NCI-H187 (cell line): ENCODE measurements around the gene KRT38.

ENCODE experiments used
- DNase-seq, 2 experiments: peaks; one replicate each; lab custom pipeline; 2025; lab: John Stamatoyannopoulos, UW

The KRT38 gene

DNA sequence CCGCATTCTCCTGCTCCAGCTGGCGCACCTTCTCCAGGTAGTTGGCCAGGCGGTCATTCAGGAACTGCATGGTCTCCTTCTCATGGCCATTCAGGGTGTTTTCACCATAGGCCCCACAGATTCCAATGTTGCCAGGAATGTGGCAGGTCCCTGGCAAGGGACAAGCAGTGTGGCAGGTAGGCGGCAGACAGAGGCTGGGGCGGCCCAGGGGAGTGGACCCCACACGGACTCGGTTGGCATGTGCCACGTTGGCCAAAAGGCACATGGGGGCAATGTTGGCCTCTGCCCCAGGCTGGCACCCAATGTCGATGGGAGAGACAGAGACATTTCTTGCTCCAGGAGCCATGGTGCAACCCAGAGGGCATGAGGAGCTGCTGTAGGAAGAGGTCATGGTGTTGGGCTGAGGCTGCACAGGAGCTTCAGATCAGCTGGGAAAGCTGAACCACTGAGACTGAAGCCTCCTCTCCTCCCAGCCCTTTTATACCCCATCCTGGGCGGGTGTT, at the start of gene KRT38:
KRT38 (minus strand) TSS at position 453 of the 503 bp plus-strand sequence; CDS start at position 391, 62 bp downstream.
- DNase-seq = no peak

DNA sequence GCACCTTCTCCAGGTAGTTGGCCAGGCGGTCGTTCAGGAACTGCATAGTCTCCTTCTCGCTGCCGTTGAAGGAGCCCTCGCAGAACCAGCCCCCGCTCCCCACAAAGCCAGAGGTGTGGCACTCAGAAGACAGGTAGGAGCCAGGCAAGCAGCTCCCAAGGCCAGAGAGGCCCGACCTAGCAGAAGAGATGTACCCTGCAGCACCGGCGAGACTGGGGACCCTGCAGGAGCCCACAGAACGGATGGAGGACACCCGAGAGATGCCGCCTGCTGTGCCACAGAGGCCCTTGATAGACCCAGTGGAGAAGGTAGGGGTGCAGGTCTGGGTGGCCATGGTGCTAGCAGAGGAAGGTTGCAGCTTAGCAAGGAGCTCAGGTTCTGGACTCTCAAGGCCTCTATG, 48.7 kb upstream of the KRT38 start, which contains the start of gene KRT36:
KRT36 (minus strand) TSS at position 380 of the 400 bp plus-strand sequence; CDS start at position 334, 46 bp downstream.
- DNase-seq = no peak

DNA sequence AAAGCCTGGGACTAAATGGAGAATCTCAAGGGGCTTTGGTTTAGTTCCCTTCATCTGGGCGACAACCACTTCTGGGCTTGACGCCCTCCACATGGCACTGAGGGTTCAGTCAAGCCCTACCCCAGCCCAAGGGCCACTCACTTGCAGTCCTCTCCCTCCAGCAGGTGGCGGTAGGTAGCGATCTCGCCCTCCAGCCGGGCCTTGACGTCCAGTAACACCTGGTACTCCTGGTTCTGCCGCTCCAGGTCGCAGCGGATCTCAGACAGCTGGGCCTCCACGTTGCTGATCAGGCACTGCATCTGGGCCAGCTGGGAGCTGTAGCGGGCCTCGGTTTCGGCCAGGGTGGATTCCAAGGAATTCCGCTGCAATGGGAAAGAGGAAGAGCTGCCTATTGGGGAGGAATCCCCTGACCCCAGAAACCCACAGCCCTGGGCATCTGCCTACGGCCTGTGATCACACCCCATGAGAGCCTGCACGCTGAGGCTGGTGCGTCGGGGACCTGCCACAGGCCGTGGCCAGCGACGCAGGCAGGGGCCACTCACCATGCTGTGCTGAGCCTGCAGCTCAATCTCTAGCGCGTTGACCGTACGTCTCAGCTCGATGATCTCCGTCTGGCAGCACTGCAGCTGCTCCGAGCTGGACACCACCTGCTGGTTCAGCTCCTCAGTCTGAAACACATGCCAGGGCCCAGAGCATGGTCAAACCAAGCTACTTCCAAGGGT, 46.2 kb upstream of the KRT38 start:
- DNase-seq = no peak

DNA sequence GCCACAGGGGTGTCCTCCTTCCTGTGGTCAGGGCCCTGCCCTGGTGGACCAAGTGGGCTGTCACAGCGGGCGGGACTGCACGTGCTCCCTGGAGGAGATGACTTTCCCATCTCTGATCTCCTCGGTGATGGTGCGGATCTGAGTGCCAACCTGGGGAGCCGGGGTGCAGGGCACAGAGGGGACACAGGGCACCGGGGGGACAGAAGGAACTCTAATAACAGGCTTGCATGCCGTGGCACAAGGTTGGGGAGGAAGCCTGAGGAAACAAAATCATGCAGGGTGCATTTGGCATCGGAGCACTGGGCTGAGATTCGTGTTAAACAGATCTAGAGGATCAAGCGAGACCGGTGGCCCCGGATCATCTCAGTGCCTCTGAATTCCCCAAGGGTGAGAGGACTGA, 45.5 kb upstream of the KRT38 start:
- no peak for DNase-seq

DNA sequence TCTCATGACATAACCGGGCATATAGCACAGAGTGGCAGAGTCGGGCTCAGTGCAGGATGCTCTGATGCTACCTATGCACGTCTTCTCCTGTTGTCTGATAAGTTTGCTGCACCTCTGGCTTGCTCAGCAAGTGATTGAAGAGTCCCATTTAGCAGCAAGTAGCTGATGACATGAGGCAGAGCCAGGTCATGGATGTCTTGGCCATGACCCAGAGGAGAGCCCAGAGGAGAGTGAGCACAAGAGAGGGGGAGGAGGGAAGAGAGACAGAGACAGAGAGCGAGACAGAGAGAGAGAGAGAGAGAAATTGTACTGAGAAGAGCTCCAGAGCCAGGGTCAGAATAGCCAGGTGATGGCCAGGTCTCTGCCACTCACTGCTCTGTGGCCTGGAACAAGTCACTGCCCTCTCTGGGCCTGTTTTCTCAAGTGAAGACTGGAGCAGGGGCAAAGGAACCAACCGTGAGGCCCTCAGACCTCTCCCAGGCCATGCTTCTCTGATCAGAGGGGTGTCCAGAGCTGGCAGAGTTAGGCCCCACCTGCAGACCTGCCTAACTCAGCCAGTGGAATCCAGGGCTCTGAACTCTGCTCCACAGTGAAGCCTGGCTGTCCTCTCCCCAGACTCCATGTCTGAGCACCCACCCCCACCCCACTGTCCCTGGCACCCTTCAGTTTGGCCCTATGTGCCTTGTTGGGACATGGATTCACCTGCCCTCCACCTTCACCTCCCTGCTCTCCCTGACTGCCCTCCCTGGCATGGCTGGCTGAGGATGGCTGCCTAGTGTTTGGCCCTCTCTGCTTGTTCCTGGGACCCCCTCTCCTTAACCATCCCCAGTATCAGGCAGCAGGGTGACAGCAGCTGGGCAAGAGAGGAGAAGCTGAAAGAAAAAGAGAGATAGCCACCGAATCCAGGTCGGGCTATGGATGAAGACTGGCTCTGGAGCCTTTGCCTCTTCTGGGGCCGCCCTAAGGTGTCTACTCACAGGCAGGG, 44.4 kb upstream of the KRT38 start:
- DNase-seq = no peak

DNA sequence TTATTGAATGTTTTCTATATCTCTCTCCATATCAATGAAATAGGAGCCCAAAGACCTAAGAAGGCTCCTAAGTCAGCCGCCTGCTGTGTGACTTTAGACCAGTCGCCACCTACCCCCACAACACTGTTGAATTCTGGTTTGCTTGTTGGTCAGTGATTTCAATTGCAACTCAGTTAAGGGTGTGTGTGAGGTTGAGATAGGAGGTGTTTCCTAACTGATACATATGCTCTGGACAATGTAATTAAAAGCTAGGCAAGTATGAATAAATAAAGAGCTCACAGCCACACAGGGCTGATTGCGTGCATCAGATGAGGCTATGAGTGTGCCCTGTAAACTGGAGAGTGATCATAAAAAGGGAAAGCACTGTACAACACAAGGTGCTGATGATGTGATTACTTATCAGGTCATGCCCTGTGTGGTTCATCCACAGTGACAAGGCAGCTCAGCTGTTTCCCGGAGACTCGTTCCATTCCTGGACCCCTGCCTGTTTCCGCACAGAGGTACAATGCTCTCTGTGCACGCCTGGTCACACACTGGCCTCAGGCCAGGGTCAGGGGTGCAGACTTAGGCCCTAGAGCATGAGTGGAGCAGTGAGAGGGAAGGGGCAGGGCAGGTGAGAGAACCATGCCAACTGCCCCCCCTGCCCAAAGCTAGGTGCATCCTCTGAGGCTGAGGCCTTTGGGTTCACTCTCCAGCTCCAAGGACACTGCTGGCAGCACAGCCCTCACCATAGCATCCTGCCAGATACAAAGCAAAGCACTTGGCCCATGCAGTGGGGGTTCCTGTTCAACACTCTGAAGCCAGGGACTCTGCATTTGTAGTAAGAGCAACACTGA, 43.4 kb upstream of the KRT38 start:
- no peak for DNase-seq

DNA sequence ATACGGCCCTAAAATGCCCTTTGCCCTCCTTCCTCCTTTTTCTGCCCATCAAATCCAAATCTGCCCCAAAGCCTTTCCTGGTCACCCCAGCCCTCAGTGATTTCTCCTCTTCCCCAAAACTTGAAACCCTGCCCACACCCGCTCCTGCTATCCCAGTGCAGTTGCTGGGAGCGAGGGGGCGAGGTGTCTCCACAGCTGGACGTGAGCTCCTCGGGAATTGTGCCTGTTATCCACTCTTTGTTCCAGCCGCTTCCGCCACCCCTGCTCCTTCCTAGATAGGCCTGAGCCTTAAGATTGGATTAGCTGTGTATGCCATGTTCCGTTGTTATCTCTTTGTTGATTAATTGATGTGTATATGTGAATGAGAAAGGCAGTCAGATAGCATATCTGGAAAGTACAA, 42.7 kb upstream of the KRT38 start:
- DNase-seq = no peak

DNA sequence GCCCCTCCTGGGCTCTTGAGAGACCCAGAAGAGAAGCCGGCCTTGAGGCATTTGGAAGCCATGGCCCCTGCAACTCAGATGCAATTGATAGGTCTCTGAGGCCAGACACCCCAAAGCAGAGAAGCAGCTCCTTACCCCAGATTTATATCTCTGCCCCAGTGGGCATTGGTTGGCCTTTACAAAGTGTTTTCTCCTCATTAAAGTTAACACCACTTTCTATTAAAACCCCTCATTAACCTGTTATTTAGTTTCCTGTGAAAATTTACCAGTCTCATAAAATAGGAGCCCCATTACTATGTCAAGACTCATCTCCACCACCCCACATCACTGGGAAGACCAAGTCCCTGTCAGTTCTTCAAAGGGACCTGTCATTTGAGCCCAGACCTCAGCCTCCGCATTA, 40.3 kb upstream of the KRT38 start, which contains the start of gene KRT35:
KRT35 (minus strand) TSS at position 116 of the 400 bp plus-strand sequence; CDS start at position 62, 54 bp downstream.
- DNase-seq = no peak

DNA sequence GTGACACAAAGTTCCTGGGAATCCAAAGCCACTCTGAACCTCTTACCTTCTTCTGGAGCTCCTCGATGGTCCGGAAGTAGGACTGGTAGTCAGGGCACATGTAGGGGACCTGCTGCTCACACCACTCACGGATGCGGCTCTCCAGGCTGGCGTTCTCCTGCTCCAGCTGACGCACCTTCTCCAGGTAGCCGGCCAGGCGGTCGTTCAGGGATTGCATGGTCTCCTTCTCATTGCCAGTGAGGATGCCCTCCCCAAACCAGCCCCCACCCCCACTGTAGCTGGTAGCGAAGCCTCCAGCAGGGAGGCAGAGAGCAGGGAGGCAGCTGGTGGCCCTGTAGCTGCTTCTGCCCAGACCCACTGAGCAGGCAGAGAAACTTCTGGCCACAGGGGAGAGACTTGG, 39.8 kb upstream of the KRT38 start:
- DNase-seq = no peak

DNA sequence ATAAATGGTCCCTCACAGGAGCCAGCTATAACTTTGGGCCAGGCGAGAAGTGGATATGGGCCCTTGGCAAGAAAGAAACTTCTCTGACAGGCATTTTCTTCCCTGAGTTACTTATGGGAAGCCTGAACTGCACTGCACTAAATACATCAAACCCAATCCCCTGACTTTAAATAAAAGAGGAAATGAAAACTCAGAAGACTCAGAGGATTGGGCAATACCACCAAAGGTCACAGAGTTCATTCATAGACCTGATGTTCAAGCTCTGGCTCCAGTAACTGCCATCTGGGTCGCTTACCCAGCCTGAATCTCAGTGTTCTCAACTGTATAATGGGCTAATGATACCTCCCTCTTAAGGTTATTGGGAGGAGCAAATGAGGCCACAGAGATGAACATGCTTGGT, 39.4 kb upstream of the KRT38 start:
- DNase-seq = no peak

DNA sequence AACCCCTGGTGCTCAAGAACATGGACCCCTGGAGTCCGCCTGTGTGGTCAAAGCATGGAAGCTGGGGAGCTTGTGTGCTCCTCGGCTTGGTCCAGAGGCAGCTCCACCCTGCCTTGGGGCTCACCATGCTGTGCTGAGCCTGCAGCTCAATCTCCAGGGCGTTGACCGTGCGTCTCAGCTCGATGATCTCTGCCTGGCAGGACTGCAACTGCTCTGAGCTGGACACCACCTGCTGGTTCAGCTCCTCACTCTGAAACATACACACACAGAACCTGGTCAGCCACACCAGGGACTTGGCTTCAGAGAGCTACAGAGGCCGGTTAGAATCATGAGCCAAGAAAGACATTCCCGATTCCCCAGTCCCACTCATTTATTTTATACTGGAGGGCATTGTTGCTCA, 37.5 kb upstream of the KRT38 start:
- DNase-seq = no peak

DNA sequence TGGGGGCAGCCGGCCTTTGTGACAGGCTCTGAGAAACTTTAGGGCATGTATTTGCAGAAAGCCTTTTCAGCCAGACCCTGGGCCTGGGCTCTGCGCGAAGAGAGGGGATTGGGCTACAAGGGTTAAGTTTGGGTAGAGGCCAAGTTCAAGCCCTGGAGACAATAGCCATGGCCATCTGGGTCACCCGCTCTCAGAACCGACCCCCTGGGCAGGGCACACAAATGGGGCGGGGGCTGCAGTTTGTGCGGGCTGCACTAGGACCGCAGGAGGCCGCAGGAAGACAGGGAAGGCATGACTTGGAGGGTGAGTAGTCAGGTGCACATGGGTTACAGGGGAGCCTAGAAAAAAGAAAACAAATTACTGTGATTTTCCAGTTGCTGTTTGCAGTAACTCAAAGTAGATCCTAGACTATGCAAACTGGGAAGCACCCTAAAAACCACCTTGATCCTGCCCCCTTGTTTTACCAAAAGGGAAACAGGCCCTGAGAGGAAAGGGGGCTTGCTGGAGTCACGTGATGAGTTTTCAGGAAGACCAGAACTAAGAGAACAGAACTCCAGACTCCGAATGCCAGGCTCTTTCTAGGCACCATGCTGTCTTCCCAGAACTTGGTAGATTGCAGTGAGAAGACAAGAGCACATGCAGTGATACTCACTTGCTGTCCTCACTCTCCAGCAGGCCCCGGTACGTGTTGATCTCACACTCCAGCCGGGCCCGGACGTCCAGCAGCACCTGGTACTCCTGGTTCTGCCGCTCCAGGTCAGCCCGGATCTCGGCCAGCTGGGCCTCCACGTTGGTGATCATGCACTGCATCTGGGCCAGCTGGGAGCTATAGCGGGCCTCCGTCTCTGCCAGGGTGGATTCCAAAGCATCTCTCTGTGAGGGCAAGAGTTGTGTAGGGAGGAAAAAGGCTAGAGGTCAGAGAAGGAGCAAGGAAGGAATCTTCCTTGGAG, 36.4 kb upstream of the KRT38 start:
- DNase-seq = no peak

DNA sequence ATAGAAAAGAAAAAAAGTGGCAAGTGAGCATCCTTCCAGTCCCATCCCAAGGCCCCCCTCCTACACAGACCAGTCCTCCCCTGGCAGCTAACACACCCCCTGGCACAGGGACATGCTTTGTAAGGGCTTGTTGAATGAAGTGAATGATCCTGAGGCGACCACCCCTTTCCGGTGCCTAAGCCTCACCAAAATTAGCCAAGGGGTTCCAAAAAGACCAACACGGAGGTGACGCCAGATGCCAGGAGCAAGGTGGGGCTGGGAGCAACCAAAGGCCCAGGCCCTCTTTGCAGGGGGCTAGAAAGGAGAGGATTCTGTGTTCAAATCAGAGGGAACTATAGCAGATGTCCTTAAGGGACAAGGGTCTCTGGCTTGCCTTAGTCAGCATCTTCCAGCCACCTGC, 34.6 kb upstream of the KRT38 start:
- DNase-seq = no peak

DNA sequence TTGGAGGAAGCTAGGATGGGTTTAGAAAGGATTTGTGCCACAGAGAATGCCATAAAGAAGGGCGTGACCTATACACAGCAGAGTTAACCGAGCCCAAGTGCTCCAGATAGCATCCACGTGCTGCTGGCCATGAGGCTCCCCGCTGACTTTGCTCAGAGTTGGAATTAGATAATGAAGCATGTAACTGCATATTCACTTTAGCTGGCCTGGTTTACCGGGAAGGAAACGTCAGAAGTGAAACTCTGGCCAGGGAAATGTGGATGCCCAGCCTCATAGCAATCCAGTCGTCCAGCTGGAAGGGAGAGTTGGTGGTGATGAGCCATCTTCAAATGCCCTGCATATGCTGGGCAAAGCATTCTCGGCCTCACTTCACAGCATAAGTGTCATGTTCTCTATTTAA, 34.1 kb upstream of the KRT38 start:
- DNase-seq = no peak

DNA sequence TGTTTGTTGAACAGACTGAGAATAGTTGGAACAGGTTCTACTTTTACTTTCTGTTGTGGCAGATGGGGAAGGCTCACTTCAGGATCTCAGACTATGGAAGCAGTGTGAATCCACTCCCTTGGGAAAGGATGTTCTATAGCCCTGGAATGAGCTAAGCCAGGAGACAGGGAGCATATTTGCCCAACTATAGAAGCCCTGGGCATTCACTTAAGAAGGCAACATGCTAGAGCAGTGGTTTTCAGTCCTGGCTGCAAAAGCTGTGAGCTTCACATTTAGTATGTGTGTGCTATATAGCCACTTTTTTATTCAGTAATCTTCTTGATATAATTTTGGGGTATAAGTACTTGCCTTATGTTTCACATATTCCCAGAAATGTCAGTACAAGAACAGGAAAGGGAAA, 27.6 kb upstream of the KRT38 start:
- DNase-seq = no peak

DNA sequence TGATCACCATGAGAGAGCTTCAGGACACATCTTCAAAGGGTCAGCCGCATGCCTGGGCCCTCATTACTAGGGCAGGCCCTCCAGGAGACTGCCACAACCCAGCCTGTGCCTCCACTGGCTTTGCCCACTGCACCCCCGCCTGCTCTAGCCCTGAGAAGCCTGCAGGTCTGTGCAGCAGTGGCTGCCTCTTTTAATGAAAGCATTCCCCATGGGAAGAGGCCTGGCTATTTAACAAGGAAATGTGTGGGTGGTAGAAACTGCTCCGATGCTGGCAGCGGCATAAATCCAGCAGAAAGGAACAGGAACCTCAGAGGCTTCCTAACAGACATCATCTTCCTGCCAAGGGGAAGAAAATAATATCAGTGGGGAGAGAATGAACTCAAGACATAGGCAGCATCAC, 26.8 kb upstream of the KRT38 start:
- no peak for DNase-seq

DNA sequence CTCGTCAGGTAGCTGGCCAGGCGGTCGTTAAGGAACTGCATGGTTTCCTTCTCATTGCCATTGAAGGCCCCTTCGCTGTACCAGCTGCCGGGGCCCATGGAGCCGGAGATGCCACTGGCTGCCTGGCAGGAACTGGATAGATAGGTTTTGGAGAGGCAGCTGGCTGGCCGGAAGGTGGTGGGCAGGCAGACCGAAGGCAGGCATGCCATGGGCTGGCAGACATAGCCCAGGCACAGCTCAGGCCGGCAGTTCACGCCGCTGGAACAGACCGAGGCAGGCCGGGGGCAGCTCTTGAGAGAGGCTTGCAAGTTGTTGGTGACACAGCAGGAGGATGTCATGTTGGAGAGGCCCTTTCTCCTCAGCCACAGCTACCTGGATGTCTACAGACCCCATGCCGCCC, 26.2 kb upstream of the KRT38 start, which contains the start of gene KRT32:
KRT32 (minus strand) TSS at position 399 of the 400 bp plus-strand sequence; CDS start at position 338, 61 bp downstream.
- no peak for DNase-seq

DNA sequence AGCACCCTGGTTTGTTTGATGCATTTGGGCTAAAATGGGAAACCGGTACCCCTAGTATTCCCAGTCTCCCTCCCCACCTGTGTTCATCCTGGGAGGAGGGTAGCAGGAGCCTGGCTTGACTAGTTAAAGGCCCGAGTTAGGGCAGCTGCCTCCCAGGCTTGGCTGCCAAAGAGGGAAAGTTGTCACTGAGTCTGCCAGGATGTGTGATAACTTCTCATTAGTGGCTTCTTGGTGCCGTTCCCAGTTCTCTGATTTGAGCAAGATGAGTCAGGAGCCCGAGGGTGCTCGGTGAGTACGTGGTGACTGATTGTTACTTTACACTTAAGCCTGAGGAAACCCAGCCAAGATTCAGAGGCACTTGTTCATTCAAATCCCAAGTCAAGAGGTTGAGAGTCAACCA, 23.9 kb upstream of the KRT38 start:
- DNase-seq = no peak

DNA sequence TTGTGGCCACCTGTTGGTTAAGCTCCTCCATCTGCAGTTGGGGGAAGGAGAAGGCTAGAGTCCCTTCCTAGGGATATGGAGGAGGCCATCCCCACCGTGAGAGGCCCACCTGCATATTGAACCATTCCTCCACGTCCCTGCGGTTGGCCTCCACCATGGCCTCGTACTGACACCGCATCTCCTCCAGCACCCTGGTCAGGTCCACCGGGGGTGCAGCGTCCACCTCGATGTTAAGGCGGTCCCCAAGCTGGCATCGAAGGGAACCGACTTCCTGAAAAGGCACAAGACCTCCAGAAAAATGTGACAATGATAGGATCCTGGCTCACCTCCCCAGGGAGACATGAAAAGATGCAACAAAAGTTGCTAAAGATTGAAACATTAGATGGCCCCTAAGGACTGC, 23.4 kb upstream of the KRT38 start:
- no peak for DNase-seq

DNA sequence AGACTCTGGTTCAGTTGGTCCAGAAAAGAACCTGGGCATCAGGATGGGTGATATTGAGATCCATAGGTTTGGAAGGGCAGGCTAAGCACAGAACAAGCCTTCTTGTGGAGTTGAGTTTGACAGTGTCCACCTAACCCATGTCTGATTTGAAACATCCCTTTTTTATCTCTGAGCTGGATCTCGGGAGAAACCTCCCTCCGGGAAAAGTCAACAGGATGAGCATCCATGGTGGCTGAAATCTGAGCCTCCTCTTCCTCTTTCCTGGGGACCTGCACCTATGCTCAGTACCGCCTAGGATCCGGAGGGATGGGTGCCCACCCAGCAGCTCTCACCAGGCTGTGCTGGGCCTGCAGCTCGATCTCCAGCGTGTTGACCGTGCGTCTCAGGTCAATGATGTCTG, 23.0 kb upstream of the KRT38 start:
- no peak for DNase-seq

DNA sequence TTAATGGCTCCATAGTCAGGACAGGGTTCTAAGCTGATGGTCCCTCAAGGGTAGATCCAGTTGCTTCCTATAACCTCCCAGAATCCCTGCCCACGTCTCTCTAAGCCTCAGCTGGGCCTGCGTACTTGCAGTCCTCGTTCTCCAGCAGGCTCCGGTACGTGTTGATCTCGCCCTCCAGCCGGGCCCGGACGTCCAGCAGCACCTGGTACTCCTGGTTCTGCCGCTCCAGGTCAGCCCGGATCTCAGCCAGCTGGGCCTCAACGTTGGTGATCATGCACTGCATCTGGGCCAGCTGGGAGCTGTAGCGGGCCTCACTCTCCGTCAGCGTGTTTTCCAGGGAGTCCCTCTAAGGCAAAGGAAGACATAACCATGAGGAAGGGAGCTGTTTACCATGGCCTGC, 21.9 kb upstream of the KRT38 start:
- DNase-seq = no peak
